IPS-11a (cell line): ENCODE measurements around the gene AGBL3.
"Not testable (repeated sequence)": the region's sequence is repeated elsewhere in the genome, so short reads cannot be mapped to it uniquely, and the experiment has no call there.

Source experiments
- H3K4me3 ChIP-seq: one replicate; pipeline ENCODE4 v1.5.1; 2013; ENCODE audit warnings: low read depth, low read length, control low read depth

The AGBL3 gene

GRCh38 chr7:135075716-135076115 is 89.4 kb downstream of the AGBL3 start:
- H3K4me3 ChIP-seq = no peak overlapping the region

- H3K4me3 ChIP-seq = no peak overlapping the region
These were observed 90.6 kb downstream of the AGBL3 start for GRCh38 chr7:135076882-135077281.

GRCh38 chr7:135077642-135078041 is 91.3 kb downstream of the AGBL3 start:
- H3K4me3 ChIP-seq = no peak overlapping the region

- no peak overlapping the region for H3K4me3 ChIP-seq
These were observed 91.7 kb downstream of the AGBL3 start for GRCh38 chr7:135078051-135078450.

- H3K4me3 ChIP-seq = no peak overlapping the region
These were observed 92.8 kb downstream of the AGBL3 start for GRCh38 chr7:135079068-135079467.

GRCh38 chr7:135083005-135083404 is 96.7 kb downstream of the AGBL3 start:
- H3K4me3 ChIP-seq = no peak overlapping the region

GRCh38 chr7:135088566-135088965 is 102.3 kb downstream of the AGBL3 start:
- no peak overlapping the region for H3K4me3 ChIP-seq

- no peak overlapping the region for H3K4me3 ChIP-seq
These were observed 105.4 kb downstream of the AGBL3 start for GRCh38 chr7:135091717-135092116.

GRCh38 chr7:135094472-135095237 is 108.3 kb downstream of the AGBL3 start:
- no peak overlapping the region for H3K4me3 ChIP-seq

GRCh38 chr7:135095450-135095849 is 109.1 kb downstream of the AGBL3 start:
- H3K4me3 ChIP-seq = no peak overlapping the region

GRCh38 chr7:135098391-135098790 is 112.1 kb downstream of the AGBL3 start:
- no peak overlapping the region for H3K4me3 ChIP-seq

- H3K4me3 ChIP-seq = no peak overlapping the region
These were observed 114.5 kb downstream of the AGBL3 start for GRCh38 chr7:135100856-135101255.

GRCh38 chr7:135102372-135102771 is 116.1 kb downstream of the AGBL3 start:
- no peak overlapping the region for H3K4me3 ChIP-seq

GRCh38 chr7:135109562-135109961 is 123.3 kb downstream of the AGBL3 start:
- no peak overlapping the region for H3K4me3 ChIP-seq

GRCh38 chr7:135109976-135110375 is 123.7 kb downstream of the AGBL3 start:
- H3K4me3 ChIP-seq = no peak overlapping the region

GRCh38 chr7:135111379-135111778 is 125.1 kb downstream of the AGBL3 start:
- H3K4me3 ChIP-seq = no peak overlapping the region

- H3K4me3 ChIP-seq = no peak overlapping the region
These were observed 128.3 kb downstream of the AGBL3 start for GRCh38 chr7:135114622-135115021.

- H3K4me3 ChIP-seq = no peak overlapping the region
These were observed 130.8 kb downstream of the AGBL3 start for GRCh38 chr7:135117096-135117495.

- H3K4me3 ChIP-seq = no peak overlapping the region
These were observed 135.6 kb downstream of the AGBL3 start for GRCh38 chr7:135121868-135122267.

- H3K4me3 ChIP-seq = not testable (repeated sequence)
These were observed 138.3 kb downstream of the AGBL3 start for GRCh38 chr7:135124631-135125030.

GRCh38 chr7:135128931-135129330 is 142.6 kb downstream of the AGBL3 start:
- H3K4me3 ChIP-seq = no peak overlapping the region

GRCh38 chr7:135129579-135129978 is 143.3 kb downstream of the AGBL3 start:
- H3K4me3 ChIP-seq = no peak overlapping the region
